ENCODE data around the gene CHTF18.

DNA sequence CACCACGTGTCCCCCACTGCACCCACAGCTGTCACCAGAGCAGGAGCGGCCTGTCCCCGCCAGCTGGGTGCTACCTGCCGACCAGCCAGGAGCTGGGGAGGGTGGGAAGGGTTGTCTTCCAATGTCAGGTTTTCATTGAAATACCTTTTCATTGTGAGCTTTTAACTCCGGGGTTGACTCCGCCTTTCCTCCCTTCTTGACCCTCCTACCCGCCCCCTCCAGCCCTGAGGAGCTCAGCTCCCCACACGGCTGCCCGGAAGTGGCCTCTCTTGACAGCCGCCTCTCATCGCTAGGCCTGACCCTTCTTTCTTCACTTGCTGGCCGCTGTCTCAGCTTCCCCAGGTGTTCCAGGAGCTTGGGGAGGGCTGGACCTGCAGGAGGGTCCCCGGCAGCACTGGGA lies 33.3 kb downstream of the CHTF18 start:
- TF ChIP-seq, protein P1, sequence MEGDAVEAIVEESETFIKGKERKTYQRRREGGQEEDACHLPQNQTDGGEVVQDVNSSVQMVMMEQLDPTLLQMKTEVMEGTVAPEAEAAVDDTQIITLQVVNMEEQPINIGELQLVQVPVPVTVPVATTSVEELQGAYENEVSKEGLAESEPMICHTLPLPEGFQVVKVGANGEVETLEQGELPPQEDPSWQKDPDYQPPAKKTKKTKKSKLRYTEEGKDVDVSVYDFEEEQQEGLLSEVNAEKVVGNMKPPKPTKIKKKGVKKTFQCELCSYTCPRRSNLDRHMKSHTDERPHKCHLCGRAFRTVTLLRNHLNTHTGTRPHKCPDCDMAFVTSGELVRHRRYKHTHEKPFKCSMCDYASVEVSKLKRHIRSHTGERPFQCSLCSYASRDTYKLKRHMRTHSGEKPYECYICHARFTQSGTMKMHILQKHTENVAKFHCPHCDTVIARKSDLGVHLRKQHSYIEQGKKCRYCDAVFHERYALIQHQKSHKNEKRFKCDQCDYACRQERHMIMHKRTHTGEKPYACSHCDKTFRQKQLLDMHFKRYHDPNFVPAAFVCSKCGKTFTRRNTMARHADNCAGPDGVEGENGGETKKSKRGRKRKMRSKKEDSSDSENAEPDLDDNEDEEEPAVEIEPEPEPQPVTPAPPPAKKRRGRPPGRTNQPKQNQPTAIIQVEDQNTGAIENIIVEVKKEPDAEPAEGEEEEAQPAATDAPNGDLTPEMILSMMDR (IDR thresholded peaks at IDR 0.05) = no peak
- no peak for TF ChIP-seq POLR2A (IDR thresholded peaks at IDR 0.05)
